Activated CD4-positive, alpha-beta T cell treated with anti-CD3 and anti-CD28 coated beads, Interleukin-2, amount 50 U/mL, for 1 hour (primary cell): ENCODE results near the gene SERPINA3.
"Not testable (repeated sequence)": the region's sequence is repeated elsewhere in the genome, so short reads cannot be mapped to it uniquely, and the experiment has no call there.

Experiments used
- DNase-seq: peaks from one replicate; pipeline ENCODE4 v3.0.0-alpha.2; 2020

SERPINA3 gene

GRCh38 chr14:94586635-94587034, 25.6 kb upstream of the SERPINA3 start:
- no peak for DNase-seq

GRCh38 chr14:94588311-94588710, 23.9 kb upstream of the SERPINA3 start:
- no peak for DNase-seq

GRCh38 chr14:94591073-94591472, 21.1 kb upstream of the SERPINA3 start:
- DNase-seq, result no peak

- no peak for DNase-seq
These were observed 20.3 kb upstream of the SERPINA3 start for GRCh38 chr14:94591871-94592270.

GRCh38 chr14:94592457-94592856, 19.7 kb upstream of the SERPINA3 start:
- DNase-seq, result no peak

- DNase-seq, result no peak
These were observed 18.8 kb upstream of the SERPINA3 start for GRCh38 chr14:94593376-94593748.

- DNase-seq, result no peak
These were observed 18.3 kb upstream of the SERPINA3 start for GRCh38 chr14:94593749-94594431.

GRCh38 chr14:94594441-94594840, 17.8 kb upstream of the SERPINA3 start:
- DNase-seq, result no peak

- no peak for DNase-seq
These were observed 16.3 kb upstream of the SERPINA3 start for GRCh38 chr14:94595912-94596311.

- no peak for DNase-seq
These were observed 15.8 kb upstream of the SERPINA3 start for GRCh38 chr14:94596361-94596760.

GRCh38 chr14:94597788-94598187, 14.4 kb upstream of the SERPINA3 start:
- no peak for DNase-seq

- DNase-seq, result no peak
These were observed 13.7 kb upstream of the SERPINA3 start for GRCh38 chr14:94598506-94598815.

- DNase-seq, result no peak
These were observed 13.2 kb upstream of the SERPINA3 start for GRCh38 chr14:94598816-94599655.

- DNase-seq, result no peak
These were observed 12.6 kb upstream of the SERPINA3 start for GRCh38 chr14:94599656-94600004.

GRCh38 chr14:94600148-94600545, 12.0 kb upstream of the SERPINA3 start:
- no peak for DNase-seq

GRCh38 chr14:94601884-94602391, 10.3 kb upstream of the SERPINA3 start:
- DNase-seq, result no peak

- DNase-seq, result no peak
These were observed 9.5 kb upstream of the SERPINA3 start for GRCh38 chr14:94602722-94603121.

GRCh38 chr14:94605361-94605760, 6.8 kb upstream of the SERPINA3 start:
- DNase-seq, result no peak

GRCh38 chr14:94608966-94609365, 3.2 kb upstream of the SERPINA3 start:
- DNase-seq, result not testable (repeated sequence)

GRCh38 chr14:94611179-94611578, 1.0 kb upstream of the SERPINA3 start:
- no peak for DNase-seq

GRCh38 chr14:94612580-94613554, 676 bp downstream of the SERPINA3 start:
- DNase-seq, result no peak

GRCh38 chr14:94613720-94614644, 1.8 kb downstream of the SERPINA3 start:
- DNase-seq, result no peak
